GM10847 (cell line): ENCODE measurements around the gene LMOD1.

Source experiments
- POLR2A ChIP-seq: IDR thresholded peaks from 2 replicates; pipeline ENCODE4 v1.6.1; 2011; ENCODE audit not compliant: insufficient read length; ENCODE audit errors: extremely low read depth

Gene LMOD1

GRCh38 chr1:201890806-201891450, 55.4 kb downstream of the LMOD1 start:
- no peak for TF ChIP-seq POLR2A

DNA sequence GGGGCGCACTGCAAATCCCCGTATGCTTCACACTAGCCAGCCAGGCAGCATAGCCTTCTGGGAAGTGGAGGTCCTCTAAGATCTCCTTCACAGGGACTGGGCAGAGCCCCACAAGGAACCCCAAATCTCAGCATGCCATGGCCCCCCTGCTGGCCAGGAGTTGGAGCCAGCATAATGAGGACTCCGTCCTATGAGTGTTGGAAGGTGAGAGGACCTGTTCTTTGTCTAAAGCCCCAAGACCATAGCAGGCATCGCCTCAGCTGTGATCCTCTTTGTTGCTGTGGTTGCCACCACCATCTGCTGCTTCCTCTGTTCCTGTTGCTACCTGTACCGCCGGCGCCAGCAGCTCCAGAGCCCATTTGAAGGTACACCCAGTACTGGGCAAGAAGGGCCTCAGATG, 56.1 kb downstream of the LMOD1 start:
- no peak for TF ChIP-seq POLR2A

GRCh38 chr1:201889090-201889968, 57.0 kb downstream of the LMOD1 start:
- TF ChIP-seq POLR2A: no peak

DNA sequence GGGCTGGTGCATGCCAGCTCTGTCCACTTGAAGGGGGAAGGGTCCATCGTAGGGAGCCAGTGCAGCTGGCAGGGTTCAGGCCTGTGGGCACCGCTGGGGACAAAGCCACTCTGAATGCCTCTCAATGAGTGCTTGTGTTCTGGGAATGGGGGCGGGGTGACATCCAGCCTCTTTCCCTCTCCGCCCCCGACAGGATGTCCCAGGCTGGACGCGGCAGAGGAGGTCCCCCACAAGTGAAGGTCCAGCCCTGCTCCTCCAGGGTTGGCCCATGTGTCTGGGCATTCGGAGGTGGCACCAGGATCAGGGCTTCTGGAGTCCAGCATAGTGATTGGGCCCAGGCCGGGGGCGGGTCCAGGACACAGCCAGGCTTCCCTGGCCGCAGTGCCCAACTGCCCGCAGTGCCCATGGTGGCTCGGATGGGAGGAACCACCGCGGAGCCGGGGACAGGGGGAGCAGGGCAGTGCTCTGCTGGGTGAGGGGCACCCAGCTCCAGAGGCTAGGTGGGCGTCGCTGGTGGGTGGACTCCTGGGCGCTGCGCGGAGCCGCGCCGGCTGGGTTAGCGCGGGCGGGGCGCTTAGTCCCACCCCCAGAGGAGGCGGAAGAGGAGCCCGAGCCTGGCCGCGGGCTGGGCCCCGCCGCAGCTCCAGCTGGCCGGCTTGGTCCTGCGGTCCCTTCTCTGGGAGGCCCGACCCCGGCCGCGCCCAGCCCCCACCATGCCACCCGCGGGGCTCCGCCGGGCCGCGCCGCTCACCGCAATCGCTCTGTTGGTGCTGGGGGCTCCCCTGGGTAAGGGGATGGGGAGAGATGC, 57.9 kb downstream of the LMOD1 start, which contains the start of gene SHISA4:
Gene SHISA4 (plus strand): TSS at position 617 of the 808 bp plus-strand sequence. CDS start 97 bp downstream, at position 714.
- TF ChIP-seq POLR2A: no peak

DNA sequence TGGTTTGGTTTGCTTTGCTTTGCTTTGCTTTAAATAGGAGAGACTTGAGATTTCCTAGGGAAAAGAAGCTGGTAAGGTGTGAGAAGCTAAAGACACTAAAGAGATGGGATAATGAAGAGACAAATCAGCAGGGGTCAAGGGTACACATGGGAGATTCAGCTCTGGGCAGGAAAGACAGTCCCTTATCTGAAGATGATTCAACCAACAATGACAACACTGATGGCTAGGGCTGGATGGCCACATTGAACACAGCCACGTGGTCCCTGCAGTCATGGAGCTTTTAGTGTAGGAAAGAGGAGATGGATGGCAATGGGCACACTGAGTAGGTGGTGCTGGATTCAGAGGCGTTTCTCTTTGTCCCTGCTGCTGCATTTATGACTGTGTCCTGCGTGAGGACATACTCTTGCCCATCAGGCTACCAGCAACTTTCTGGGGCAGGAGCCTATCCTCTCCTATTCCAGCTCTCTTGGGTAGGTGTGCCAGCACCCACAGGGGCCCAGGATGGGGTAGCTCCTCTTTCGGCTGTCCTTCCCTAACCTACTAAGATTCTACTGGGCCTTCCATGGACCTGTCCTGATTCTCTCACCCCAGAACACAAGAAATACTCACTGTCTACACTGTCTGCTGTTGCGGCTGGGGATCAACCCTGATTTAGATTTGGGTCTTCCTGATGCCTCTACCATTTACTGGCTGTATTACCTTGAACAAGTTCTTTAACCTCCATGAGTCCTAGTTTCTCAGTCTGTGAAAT, 59.1 kb downstream of the LMOD1 start:
- no peak for TF ChIP-seq POLR2A

DNA sequence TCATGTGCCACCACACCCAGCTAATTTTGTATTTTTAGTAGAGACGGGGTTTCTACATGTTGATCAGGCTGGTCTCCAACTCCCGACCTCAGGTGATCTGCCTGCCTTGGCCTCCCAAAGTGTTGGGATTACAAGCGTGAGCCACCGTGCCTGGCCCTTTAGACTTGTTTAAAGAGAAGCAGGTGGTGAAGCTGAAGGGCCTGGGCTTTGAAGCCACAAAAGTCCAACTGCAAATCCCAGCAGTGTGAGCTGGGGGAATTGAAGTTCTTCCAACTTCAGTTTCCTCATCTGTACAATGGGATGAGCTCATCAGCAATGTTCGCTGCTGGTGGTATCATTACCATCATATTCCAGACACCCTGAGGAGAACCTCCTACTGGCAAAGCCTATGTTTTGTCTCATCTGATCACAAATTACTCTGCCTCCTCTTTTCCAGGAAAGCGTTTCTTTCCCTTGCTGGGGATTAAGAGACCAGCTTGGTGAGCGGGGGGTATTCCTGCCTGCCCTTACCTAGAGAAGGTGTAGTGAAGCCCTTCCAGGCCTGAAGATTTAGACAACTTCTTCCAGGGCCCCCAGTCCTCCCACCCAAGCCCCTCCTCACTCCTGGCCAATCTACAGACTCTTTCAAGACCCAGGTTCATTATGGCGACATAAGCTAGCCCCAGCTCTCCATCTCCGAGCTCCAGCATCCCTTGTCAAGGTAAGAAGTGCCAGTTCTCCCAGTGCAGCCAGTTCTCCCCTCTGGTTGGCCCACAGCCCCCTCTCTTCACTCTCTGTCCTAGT, 60.1 kb downstream of the LMOD1 start:
- TF ChIP-seq POLR2A: no peak

- no peak for TF ChIP-seq POLR2A
These were observed 60.7 kb downstream of the LMOD1 start for GRCh38 chr1:201885531-201886075.

DNA sequence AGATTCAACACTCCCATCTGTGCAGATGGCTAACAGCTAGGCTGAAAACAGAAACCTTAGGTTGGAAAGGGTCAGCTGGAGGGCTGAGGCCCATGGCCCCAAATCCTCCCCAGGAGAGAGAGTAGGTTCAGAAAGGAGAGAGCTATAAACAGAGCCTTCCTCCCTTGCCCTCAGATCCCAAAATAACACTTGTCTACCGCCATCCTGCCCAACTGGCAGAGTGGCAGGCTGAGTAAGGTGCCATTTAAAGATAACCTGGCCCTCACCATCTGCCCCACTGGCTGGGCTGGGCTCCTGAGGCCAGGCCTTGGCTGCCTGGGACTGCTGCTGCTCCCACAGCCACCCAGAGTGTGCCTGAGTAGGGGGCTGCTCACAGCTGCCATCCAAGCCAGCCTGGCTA, 61.9 kb downstream of the LMOD1 start:
- TF ChIP-seq POLR2A: no peak

DNA sequence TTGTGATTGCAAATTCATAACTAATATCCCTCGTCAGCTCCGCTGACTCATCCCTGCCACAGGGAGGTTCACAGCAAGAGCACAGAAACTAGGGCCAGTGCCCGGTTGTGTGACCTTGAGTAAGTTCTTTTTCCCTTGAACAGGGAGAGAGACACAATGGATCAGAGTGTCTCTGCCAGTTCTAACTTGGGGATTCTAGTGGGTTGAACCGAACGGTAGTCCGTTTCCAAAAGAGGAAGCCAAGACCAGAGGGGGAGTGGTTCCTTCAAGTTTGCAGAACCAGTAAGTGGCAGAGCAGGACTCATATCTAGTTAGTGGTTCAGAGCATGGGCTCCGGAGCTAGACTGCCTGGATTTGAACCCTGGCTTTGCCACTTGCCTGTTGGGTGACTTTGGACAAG, 62.6 kb downstream of the LMOD1 start:
- TF ChIP-seq POLR2A: no peak

GRCh38 chr1:201883266-201883665, 63.1 kb downstream of the LMOD1 start:
- TF ChIP-seq POLR2A: no peak

- TF ChIP-seq POLR2A: no peak
These were observed 63.6 kb downstream of the LMOD1 start for GRCh38 chr1:201882665-201883132.

- TF ChIP-seq POLR2A: no peak
These were observed 64.7 kb downstream of the LMOD1 start for GRCh38 chr1:201881617-201882016.

DNA sequence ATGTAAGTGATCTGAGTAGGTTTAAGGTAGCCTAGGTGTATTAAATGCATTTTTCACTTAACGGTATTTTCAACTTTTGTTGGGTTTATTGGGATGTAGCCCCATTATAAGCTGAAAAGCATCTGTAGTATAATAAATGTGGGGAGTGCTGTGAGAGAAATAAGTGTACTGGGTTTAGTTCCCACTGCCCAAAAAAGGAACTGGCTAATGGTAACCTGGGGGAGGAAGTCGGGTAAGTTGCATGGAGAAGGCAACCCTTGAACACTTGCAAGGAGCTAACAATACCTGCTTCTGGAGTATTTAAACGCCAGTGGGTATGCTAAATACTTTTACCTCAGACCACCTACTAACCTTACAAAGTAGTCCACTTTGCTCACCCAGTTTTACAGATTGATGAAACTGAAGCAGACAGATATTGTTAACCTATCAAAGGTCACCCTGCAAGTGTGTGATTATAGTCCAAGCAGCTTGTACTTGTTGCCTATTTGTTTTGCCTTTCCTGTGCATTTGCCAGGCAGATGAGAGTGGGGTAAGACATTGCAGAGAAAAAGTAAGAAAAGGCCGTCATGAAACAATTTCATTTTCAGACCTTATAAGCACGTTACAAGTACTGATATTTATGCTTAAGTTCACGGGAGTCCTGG, 65.3 kb downstream of the LMOD1 start:
- no peak for TF ChIP-seq POLR2A
